GM12892 (cell line): ENCODE measurements around the gene DDX10.

Experiments used
- POLR2A ChIP-seq: IDR thresholded peaks from 2 replicates; pipeline ENCODE4 v1.6.1; 2011; ENCODE audit warnings: low read depth, low read length, control low read depth
- POLR2AphosphoS5 ChIP-seq: IDR thresholded peaks from 2 replicates; pipeline ENCODE4 v1.6.1; 2011; ENCODE audit warnings: low read depth, low read length, control low read depth
- TAF1 ChIP-seq: IDR thresholded peaks from 2 replicates; pipeline ENCODE4 v1.6.1; 2011; ENCODE audit warnings: low read depth, mild to moderate bottlenecking, control low read depth, low read length, borderline replicate concordance

GRCh38 chr11:108703916-108704315 lies 39.0 kb downstream of the DDX10 start:
- TF ChIP-seq POLR2AphosphoS5 = no peak
- TF ChIP-seq TAF1 = no peak
- TF ChIP-seq POLR2A = no peak
